ENCODE results near the gene CDC45.

DNA sequence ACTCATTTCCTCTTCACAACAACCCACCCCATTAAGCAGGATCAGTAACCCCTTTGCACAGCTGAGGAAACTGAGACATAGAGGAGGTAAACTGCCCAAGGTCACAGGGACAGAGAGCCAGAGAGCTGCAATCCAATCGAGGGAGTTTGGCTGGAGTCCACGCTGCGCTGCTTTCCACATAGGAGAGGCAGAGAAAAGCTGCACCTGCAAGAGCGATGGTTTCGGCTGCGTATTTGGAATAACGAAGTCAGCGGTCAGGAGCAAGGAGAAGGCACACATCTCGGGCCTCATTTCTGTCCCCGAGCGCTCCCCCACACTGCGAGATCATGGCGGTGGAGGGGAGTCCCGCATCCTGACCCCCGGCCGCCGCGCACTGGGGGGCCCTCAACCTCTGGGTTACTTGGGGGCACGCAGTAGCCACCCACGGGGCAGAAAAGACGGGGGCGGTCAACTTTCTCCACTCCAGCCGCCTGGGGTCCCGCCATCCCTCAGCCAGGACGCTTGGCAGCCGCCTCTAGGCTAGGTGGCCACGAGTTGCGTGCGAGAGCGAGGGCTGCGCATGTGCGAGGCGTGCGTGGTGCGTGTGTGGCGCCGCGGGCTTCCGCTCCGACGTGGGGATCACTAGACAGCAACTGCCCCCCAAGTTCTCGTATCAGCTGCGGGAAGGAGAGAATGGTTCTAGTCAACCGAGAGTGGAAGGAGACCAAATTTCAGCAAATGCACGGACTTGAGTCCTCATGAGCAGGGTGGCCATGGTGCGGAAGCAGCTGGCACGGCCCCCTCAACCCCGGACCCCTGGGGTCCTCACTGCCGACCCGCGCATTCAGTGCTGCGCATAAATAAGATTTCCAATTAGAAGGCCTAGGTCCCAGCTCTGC, 86.8 kb downstream of the CDC45 start:
- TF ChIP-seq, protein P1, sequence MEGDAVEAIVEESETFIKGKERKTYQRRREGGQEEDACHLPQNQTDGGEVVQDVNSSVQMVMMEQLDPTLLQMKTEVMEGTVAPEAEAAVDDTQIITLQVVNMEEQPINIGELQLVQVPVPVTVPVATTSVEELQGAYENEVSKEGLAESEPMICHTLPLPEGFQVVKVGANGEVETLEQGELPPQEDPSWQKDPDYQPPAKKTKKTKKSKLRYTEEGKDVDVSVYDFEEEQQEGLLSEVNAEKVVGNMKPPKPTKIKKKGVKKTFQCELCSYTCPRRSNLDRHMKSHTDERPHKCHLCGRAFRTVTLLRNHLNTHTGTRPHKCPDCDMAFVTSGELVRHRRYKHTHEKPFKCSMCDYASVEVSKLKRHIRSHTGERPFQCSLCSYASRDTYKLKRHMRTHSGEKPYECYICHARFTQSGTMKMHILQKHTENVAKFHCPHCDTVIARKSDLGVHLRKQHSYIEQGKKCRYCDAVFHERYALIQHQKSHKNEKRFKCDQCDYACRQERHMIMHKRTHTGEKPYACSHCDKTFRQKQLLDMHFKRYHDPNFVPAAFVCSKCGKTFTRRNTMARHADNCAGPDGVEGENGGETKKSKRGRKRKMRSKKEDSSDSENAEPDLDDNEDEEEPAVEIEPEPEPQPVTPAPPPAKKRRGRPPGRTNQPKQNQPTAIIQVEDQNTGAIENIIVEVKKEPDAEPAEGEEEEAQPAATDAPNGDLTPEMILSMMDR (IDR thresholded peaks at IDR 0.05; ENCODE audit: low read depth, low read length, poor library complexity, severe bottlenecking): no peak
- no peak for TF ChIP-seq EZH2phosphoT487 (IDR thresholded peaks at IDR 0.05; ENCODE audit: borderline replicate concordance, low read length)
